Measurements from ENCODE around the gene CCDC85C.
A peak's percentile ranks its signal among the peaks of the same experiment; 100 is the strongest.

Gene CCDC85C

DNA sequence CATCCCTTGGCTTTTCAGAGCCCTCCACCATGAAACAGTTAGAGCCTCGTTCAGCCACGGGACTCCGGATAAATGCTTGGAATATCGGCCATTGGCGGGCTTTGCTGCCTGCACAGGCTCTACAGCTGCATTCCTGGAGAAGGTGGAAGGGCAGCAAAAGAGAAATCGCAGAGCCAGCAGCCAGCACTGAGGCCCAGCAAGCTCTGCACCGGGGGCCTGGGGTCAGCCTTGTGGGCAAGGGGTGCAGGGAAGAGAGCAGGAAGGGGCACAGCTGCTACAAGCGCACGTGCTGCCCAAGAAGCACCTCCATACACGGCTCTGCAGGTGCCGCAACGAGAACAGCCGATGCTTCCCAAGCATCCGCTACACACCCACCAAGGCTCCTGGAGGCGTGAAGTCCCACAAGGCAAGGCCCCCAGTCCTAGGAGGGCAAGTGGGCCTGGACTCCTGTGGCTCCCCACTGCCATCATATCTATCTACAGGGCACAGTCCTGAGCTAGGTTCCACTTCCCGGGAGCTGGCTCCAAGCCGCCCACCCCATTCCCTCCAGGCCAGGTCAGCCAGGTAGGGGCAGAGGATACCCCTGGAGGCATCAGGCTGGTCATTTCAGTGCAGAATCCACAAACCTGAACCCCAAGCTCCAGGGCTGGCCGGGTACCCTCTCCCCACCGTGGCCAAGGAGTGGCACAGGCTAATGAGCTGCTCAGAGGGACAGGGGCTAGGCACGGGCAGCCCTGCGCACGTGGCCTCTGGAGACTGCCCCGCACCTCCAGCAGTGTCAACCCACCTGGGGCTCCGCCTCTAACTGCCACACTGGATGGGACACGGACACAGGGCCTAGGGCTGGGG lies 82.6 kb downstream of the CCDC85C start:
- no peak for TF ChIP-seq ZFX (IDR thresholded peaks at IDR 0.05; ENCODE audit: borderline replicate concordance)
- TF ChIP-seq, protein P1, sequence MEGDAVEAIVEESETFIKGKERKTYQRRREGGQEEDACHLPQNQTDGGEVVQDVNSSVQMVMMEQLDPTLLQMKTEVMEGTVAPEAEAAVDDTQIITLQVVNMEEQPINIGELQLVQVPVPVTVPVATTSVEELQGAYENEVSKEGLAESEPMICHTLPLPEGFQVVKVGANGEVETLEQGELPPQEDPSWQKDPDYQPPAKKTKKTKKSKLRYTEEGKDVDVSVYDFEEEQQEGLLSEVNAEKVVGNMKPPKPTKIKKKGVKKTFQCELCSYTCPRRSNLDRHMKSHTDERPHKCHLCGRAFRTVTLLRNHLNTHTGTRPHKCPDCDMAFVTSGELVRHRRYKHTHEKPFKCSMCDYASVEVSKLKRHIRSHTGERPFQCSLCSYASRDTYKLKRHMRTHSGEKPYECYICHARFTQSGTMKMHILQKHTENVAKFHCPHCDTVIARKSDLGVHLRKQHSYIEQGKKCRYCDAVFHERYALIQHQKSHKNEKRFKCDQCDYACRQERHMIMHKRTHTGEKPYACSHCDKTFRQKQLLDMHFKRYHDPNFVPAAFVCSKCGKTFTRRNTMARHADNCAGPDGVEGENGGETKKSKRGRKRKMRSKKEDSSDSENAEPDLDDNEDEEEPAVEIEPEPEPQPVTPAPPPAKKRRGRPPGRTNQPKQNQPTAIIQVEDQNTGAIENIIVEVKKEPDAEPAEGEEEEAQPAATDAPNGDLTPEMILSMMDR (IDR thresholded peaks at IDR 0.05) = no peak
- no peak overlapping the region for H3K27ac ChIP-seq

DNA sequence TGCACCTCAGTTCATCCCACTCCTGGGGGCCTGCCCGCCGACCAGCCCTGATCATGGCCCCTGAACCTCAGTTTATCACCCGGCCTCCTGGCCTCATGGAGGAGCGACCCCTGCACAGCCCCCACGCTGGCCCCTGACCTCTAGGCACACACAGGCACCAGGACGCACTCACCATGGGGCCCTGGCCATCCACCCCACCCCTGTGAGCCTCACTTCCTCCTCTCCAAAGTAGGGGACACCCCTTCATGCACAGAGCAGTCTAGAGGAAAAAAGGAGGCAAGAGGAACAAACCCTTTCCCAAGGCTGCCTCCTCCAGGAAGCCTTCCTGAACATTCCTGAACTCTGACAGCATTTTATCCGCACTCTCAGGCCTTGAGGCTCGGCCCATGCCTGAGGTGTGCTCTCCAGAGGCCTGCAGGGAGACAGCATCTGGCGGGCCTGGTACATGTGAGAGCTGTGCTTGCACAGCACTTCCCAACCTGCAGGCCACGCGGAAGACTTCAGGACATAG lies 83.4 kb downstream of the CCDC85C start:
- H3K27ac ChIP-seq = no peak overlapping the region
- TF ChIP-seq ZFX (IDR thresholded peaks at IDR 0.05; ENCODE audit: borderline replicate concordance) = no peak
- TF ChIP-seq, protein P1 (IDR thresholded peaks at IDR 0.05) = no peak

DNA sequence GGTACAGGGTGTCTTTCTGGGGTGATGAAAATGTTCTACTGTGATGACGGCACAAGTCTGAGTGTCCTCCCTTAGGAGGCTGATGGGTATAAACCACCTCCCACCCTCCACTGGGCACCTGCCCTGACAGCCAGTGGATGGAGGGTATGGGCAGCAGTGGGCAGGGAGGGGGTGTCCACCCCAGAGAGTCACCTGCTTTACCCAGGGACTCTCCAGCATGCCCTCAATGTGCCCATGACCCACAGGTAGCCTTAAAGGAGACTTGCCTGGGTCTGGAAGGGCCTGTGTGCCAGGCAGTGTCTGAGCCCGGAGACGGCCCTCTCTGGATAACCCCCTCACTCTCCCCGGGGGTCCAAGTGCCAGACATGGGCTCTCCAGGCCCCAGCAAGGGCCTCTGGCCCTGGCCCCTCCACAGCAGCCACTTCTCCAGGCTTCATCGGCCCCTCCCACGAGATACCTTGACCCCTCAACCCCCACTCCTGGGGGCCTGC lies 84.0 kb downstream of the CCDC85C start:
- TF ChIP-seq, protein P1 (IDR thresholded peaks at IDR 0.05) = no peak

DNA sequence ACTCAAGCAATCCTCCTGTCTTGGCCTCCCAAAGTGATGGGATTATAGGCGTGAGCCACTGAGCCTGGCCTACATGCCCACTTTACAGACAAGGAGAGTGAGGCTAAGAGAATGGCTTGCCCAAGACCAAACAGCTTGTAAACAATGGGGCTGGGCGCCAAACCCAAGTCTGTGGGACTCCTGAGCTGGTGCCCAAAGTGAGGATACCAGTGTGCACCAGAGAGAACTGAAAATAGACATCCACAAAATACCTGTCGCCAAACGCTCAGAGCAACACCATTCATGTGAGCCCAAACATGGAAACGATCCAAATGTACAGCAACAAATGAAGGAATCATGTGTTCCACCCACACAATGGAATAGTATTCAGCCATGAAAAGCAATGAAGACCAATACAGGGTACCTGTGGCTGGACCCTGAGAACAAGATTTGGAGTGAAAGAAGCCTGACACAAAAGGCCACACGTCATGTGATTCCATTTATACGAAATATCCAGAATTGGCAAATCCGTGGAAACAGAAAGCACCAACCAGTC lies 84.6 kb downstream of the CCDC85C start:
- no peak overlapping the region for H3K27ac ChIP-seq
- TF ChIP-seq ZFX (IDR thresholded peaks at IDR 0.05; ENCODE audit: borderline replicate concordance) = no peak
- TF ChIP-seq, protein P1 (IDR thresholded peaks at IDR 0.05) = no peak

More for the DNA sequence above, 84.0 kb downstream of the CCDC85C start:
- H3K27ac ChIP-seq = no peak overlapping the region

DNA sequence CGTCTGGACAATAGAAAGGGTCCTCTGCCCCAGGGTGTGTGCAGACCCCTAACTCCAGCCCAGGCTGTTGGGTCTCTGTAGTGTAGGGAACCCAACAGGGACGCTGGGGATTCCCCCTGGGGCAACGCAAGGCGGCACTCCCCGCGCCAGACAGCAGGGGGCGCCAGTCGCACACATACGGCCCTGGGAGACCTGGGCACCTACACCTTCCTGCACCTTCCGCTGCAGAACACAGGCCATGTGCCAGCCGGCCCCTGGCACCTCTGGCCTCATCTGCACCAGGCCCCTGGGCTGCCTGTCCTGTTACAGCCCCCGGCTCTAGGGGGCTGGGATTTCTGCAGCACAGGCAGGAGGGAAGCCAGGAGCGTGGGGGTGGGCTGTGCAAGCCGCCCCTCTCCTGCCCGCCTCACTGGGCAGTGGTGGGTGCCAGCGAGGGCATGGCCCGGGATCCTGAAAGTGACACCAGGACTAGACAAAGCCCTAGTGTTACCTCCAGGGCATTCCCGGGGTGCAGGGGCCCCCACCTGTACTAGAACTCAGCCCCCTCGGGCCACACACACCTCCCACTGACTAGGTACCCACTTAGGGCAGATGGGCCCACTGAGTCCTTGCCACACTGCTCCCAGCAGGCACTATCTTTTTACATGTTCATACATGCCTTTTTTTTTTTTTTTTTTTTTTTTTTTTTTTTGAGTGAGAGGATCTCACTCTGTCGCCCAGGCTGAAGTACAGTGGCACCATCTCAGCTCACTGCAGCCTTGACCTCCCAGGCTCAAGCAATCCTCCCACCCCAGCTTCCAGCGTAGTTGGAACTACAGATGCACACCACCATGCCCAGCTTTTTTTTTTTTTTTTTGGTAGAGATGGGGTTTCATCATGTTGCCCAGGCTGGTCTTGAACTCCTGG lies 85.3 kb downstream of the CCDC85C start:
- TF ChIP-seq, protein P1 (IDR thresholded peaks at IDR 0.05) = peak; percentile 90
- TF ChIP-seq ZFX (IDR thresholded peaks at IDR 0.05; ENCODE audit: borderline replicate concordance) = no peak
- H3K27ac ChIP-seq = no peak overlapping the region

DNA sequence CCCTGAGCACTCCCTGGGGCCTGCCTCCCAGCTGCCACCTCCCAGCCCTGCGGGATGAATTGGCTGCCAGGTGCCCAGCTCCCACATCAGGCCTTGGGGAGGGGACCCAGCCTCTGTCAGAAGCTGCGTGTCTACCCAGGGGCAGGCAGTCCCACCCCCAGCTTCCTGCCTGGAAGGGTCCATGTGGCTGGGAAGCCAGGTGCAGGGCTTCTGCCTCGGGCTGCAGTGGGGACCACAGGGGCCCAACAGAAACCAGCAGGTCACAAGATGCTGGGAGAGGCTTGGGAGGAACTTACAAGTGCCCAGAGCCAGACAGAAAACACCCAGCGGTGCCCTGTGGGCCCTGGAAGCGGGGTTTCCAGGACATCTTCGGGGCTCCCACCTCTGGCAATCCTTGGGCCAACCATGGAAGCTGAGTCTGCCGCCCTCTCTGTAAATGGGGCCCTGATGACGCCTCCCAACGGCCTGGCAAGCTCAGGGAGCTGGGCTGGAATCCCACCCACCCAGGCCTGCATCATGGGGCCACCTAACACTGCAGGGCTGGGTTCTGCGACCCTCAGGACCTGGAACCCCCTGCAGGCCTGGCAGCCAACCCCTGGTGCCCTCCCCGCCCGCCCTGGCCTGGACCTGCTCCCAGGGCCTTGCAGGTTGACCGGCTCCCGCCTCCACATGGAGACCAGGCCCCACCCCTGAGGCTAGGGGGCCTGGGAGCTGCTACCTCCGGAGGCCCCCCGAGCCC lies 86.2 kb downstream of the CCDC85C start:
- TF ChIP-seq ZFX (IDR thresholded peaks at IDR 0.05; ENCODE audit: borderline replicate concordance) = no peak
- TF ChIP-seq, protein P1 (IDR thresholded peaks at IDR 0.05) = no peak
- H3K27ac ChIP-seq = no peak overlapping the region
